ENCODE data around the gene DOK4. TPM values are rescaled to one million over a fixed set of nuclear protein-coding genes. Genes with fewer than 3 reads are reported as not detected.
A peak's percentile ranks its signal among the peaks of the same experiment; 100 is the strongest.

Gene DOK4
- total RNA-seq (2022) (111 and 122 TPM in 2 replicates), Bru-seq, nascent RNA (percentile 71 among the genes with signal in this experiment), BruChase-seq, experiment 1, labeled RNA remaining after a 2-hour chase (percentile 84 among the genes with signal in this experiment), BruChase-seq, experiment 2, labeled RNA remaining after a 6-hour chase (percentile 89 among the genes with signal in this experiment)
- long read RNA-seq, transcript DOK4-201 (9 exons, 2,772 nt), result major isoform, 24 of 224 reads
- long read RNA-seq, partial matches to known transcripts, result 58 of 224 reads
- long read RNA-seq, other reads (novel, unspliced or antisense), result 136 of 224 reads

- peak within 1 kb of the TSS; percentile 95 for H3K4me3 Mint-ChIP-seq (ENCODE audit: unreplicated experiment)
- no peaks in the 10 kb centered on the region for H3K27me3 Mint-ChIP-seq (ENCODE audit: insufficient read depth, unreplicated experiment)
- H3K9me3 Mint-ChIP-seq (ENCODE audit: unreplicated experiment), result no peaks in the 10 kb centered on the region
- peak; percentile 83 to 93 for DNase-seq
- TSS peak; percentile 49 for BruUV-seq (replicated peaks)
- Histone ChIP-seq H3K4me1 (peaks cover 31% of the 10 kb centered on the region), H3K9me3 (no peaks in the 10 kb centered on the region), H3K4me3 (ENCODE audit: low read depth, low read length) (peak within 1 kb of the TSS; percentile 67), H3K36me3 (ENCODE audit: control insufficient read depth, insufficient read depth, low read length) (no peaks in the 10 kb centered on the region), H3K27me3 (replicated peaks; ENCODE audit: control insufficient read depth, insufficient read depth, low read length) (no peaks in the 10 kb centered on the region)
- peak within 1 kb of the TSS; percentile 94 for H3K27ac Mint-ChIP-seq (ENCODE audit: unreplicated experiment)
- ChIA-PET CTCF (interaction anchor here (0.7 to 2.8 kb wide), 2 partner anchors 11 to 33 kb away, joined by 5 to 17 read pairs; no protein-coding TSS in a partner anchor), POLR2A (interaction anchor here (0.6 to 1.6 kb wide), 3 partner anchors 24 to 42 kb away, joined by 3 to 5 read pairs (median 3); partner anchors contain the start of gene POLR2C)
- intact Hi-C loops (cut with micrococcal nuclease; ENCODE audit: unreplicated experiment), result no loop called here
- H3K36me3 Mint-ChIP-seq (ENCODE audit: insufficient read depth, unreplicated experiment), result peaks cover 10% of the 10 kb centered on the region
- peaks cover 32% of the 10 kb centered on the region for H3K4me1 Mint-ChIP-seq (ENCODE audit: low read depth, unreplicated experiment)
- TF ChIP-seq CTCF (IDR thresholded peaks at IDR 0.05; ENCODE audit: insufficient read depth in 1 of 2, low read depth in 1 of 2, low read length in 1 of 2, severe bottlenecking in 1 of 2, unreplicated experiment in 1 of 2), result no peak
These were observed at the start of gene DOK4 for GRCh38 chr16:57485916-57486857. Gene DOK4, minus strand, starts transcription at chr16:57486493. Its CDS starts 6,986 bp downstream, at chr16:57479507.

- peaks cover 5% of the 10 kb centered on the region; the same call in 1 of the 2 replicates for H3K4me1 ChIP-seq
- DNase-seq, result peak; percentile 97 to 99
- BruUV-seq (replicated peaks), result no TSS peak
- H3K36me3 ChIP-seq (ENCODE audit: control insufficient read depth, insufficient read depth, low read length), result no peaks in the 10 kb centered on the region; the same call in none of the 2 replicates
- H3K27me3 Mint-ChIP-seq (ENCODE audit: insufficient read depth, unreplicated experiment), result no peaks in the 10 kb centered on the region
- no peaks in the 10 kb centered on the region for H3K9me3 Mint-ChIP-seq (ENCODE audit: unreplicated experiment)
- intact Hi-C loops (cut with micrococcal nuclease; ENCODE audit: unreplicated experiment), result no loop called here
- CTCF ChIA-PET, result interaction anchor here (0.6 to 0.8 kb wide), 2 partner anchors 36 to 119 kb away, joined by 3 to 5 read pairs; no protein-coding TSS in a partner anchor
- H3K27ac Mint-ChIP-seq (ENCODE audit: unreplicated experiment), result peak overlapping the region; percentile 72
- H3K27me3 ChIP-seq (replicated peaks; ENCODE audit: control insufficient read depth, insufficient read depth, low read length), result no peaks in the 10 kb centered on the region
- no peaks in the 10 kb centered on the region for H3K9me3 ChIP-seq
- peaks cover 16% of the 10 kb centered on the region for H3K4me1 Mint-ChIP-seq (ENCODE audit: low read depth, unreplicated experiment)
- POLR2A ChIA-PET, result interaction anchor here (0.7 kb wide), 1 partner anchor 65 kb away, joined by 3 read pairs; no protein-coding TSS in a partner anchor
- H3K36me3 Mint-ChIP-seq (ENCODE audit: insufficient read depth, unreplicated experiment), result peaks cover 19% of the 10 kb centered on the region
- H3K4me3 Mint-ChIP-seq (ENCODE audit: unreplicated experiment), result peak overlapping the region; percentile 74
- peak; percentile 21 to 28 for TF ChIP-seq CTCF (IDR thresholded peaks at IDR 0.05; ENCODE audit: insufficient read depth in 1 of 2, low read depth in 1 of 2, low read length in 1 of 2, severe bottlenecking in 1 of 2, unreplicated experiment in 1 of 2)
- H3K4me3 ChIP-seq (ENCODE audit: low read depth, low read length), result peak overlapping the region; percentile 56
These were observed 49.5 kb upstream of the DOK4 start for GRCh38 chr16:57535680-57536305.
